Fibroblast of lung (primary cell): ENCODE measurements around the gene NUP210. TPM values are rescaled to one million over a fixed set of nuclear protein-coding genes. Genes with fewer than 3 reads are reported as not detected.

Experiments used
- DNase-seq, 2 donors: peaks; one replicate each; pipeline versions ENCODE4 v3.0.0 to v3.0.0-alpha.2; 2010; ENCODE audit warnings: low read depth in 2 of 2
- H2AFZ ChIP-seq: 2 replicates; pipeline ENCODE4 v1.5.1; 2012; ENCODE audit warnings: low read length, control low read depth, inconsistent platforms
- H3K27ac ChIP-seq: 2 replicates; pipeline ENCODE4 v1.5.1; 2011; ENCODE audit warnings: low read length, control low read depth; ENCODE audit not compliant: insufficient read depth
- H3K27me3 ChIP-seq: 2 replicates; pipeline ENCODE4 v1.5.1; 2011; ENCODE audit warnings: mild to moderate bottlenecking, low read length; ENCODE audit not compliant: control insufficient read depth, insufficient read depth
- H3K36me3 ChIP-seq: 2 replicates; pipeline ENCODE4 v1.5.1; 2011; ENCODE audit warnings: low read length; ENCODE audit not compliant: control insufficient read depth, insufficient read depth
- H3K4me1 ChIP-seq: 2 replicates; pipeline ENCODE4 v1.5.1; 2011; ENCODE audit warnings: low read length; ENCODE audit not compliant: control insufficient read depth, insufficient read depth; ENCODE audit errors: extremely low read depth
- H3K4me2 ChIP-seq: 2 replicates; pipeline ENCODE4 v1.5.1; 2011; ENCODE audit warnings: low read length, control low read depth; ENCODE audit not compliant: insufficient read depth; ENCODE audit errors: extremely low read depth
- H3K4me3 ChIP-seq, 4 experiments: fragments of 200-600 bp in 1 of 4; sonication (generic) in 1 of 4; replicated peaks in 1 of 4; 2 replicates each; pipeline ENCODE4 v1.5.1; 2011 to 2016; ENCODE audit warnings: low read length in 4 of 4, low read depth in 3 of 4, mild to moderate bottlenecking in 3 of 4, control low read depth in 2 of 4, inconsistent platforms in 1 of 4, mixed read lengths in 1 of 4; ENCODE audit not compliant: insufficient read depth in 1 of 4; ENCODE audit errors: control extremely low read depth in 1 of 4
- H3K79me2 ChIP-seq: 2 replicates; pipeline ENCODE4 v1.5.1; 2012; ENCODE audit warnings: mild to moderate bottlenecking, low read length, inconsistent platforms; ENCODE audit not compliant: control insufficient read depth, insufficient read depth
- H3K9ac ChIP-seq: 2 replicates; pipeline ENCODE4 v1.5.1; 2011; ENCODE audit warnings: mild to moderate bottlenecking, low read length, control low read depth; ENCODE audit not compliant: insufficient read depth
- H3K9me3 ChIP-seq: 2 replicates; pipeline ENCODE4 v1.5.1; 2012; ENCODE audit warnings: low read depth, low read length; ENCODE audit not compliant: control insufficient read depth, insufficient read depth
- H4K20me1 ChIP-seq: 2 replicates; pipeline ENCODE4 v1.5.1; 2011; ENCODE audit warnings: low read length; ENCODE audit not compliant: control insufficient read depth, insufficient read depth; ENCODE audit errors: extremely low read depth
- CTCF ChIP-seq, 2 donors: IDR thresholded peaks in 1 of 2; conservative IDR thresholded peaks in 1 of 2; 1 replicate in 1 of 2; 2 replicates in 1 of 2; pipeline ENCODE4 v1.5.1; 2011 to 2012; ENCODE audit warnings: low read length in 2 of 2, control low read depth in 1 of 2, inconsistent platforms in 1 of 2, low read depth in 1 of 2, mild to moderate bottlenecking in 1 of 2
- EZH2 ChIP-seq: IDR thresholded peaks from 2 replicates; pipeline ENCODE4 v1.5.1; 2012; ENCODE audit warnings: low read length, control low read depth, mild to moderate bottlenecking; ENCODE audit errors: missing control alignments
- polyA plus RNA-seq, 2 donors: library from polyadenylated mRNA; depleted of rRNA in 1 of 2; stranded (reverse) in 1 of 2; unstranded in 1 of 2; fragments of >200 nt; gene quantifications; 2 replicates each; pipeline ENCODE4 v1.2.1, GENCODE V29; 2011 to 2012; ENCODE audit warnings: missing spikeins in 1 of 2
- total RNA-seq: library from RNA; depleted of rRNA; stranded (reverse); fragments of >200 nt; gene quantifications from 2 replicates; pipeline ENCODE4 v1.2.1, GENCODE V29; 2014

NUP210 gene
- total and polyA plus RNA-seq, 2 donors (not counting 1 experiment from before 2014, with no cell fraction given), result 0.09 to 0.33 TPM

DNA sequence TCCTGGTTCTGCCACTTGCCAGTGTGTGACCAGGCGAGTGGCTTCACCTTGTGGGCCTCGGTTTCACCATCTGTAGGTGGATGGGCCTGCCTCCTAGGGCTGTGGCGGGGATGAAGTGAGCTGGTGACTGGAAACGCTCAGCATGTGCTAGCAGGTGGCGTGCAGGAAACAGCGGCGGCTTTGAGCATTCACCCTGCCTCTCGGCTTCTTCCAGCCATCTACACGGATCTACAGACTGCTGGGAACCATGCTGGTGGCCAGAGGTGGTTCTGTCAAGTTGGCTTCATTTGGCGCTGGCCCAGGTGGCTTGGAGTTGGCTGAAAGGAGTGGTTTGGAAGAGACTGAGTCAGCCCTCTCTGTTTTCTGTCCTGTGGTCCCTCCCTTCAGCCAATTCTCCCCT is 106.3 kb downstream of the NUP210 start:
- H3K36me3 ChIP-seq, result no peaks in the 10 kb centered on the region
- no peaks in the 10 kb centered on the region for H3K27me3 ChIP-seq
- no peaks in the 10 kb centered on the region for H3K9me3 ChIP-seq
- H3K27ac ChIP-seq, result no peak overlapping the region
- no peak for TF ChIP-seq EZH2
- TF ChIP-seq CTCF (conservative IDR thresholded peaks at IDR 0.05 in 1 of 2, IDR thresholded peaks at IDR 0.05 in 1 of 2; ENCODE audit: low read depth in 1 of 2, low read length in 2 of 2), result no peak
- H3K79me2 ChIP-seq, result no peaks in the 10 kb centered on the region
- no peaks in the 10 kb centered on the region for H3K4me1 ChIP-seq
- no peak overlapping the region for H3K4me2 ChIP-seq
- H3K9ac ChIP-seq, result no peak overlapping the region
- no peak overlapping the region for H3K4me3 ChIP-seq
- H2AFZ ChIP-seq, result no peak overlapping the region
- H4K20me1 ChIP-seq, result no peaks in the 10 kb centered on the region
- DNase-seq, result no peak

- DNase-seq, result no peak
- Histone ChIP-seq H2AFZ (no peak overlapping the region), H3K27ac (no peak overlapping the region), H3K4me3 (no peak overlapping the region), H3K27me3 (no peaks in the 10 kb centered on the region), H3K36me3 (no peaks in the 10 kb centered on the region), H3K9ac (no peak overlapping the region), H3K4me2 (no peak overlapping the region), H3K4me1 (no peaks in the 10 kb centered on the region), H4K20me1 (no peaks in the 10 kb centered on the region), H3K9me3 (no peaks in the 10 kb centered on the region), H3K79me2 (no peaks in the 10 kb centered on the region)
- TF ChIP-seq EZH2, result no peak
- TF ChIP-seq CTCF (conservative IDR thresholded peaks at IDR 0.05 in 1 of 2, IDR thresholded peaks at IDR 0.05 in 1 of 2; ENCODE audit: low read depth in 1 of 2, low read length in 2 of 2), result no peak
Measured at GRCh38 chr3:13309004-13309403, 111.1 kb downstream of the NUP210 start.

DNA sequence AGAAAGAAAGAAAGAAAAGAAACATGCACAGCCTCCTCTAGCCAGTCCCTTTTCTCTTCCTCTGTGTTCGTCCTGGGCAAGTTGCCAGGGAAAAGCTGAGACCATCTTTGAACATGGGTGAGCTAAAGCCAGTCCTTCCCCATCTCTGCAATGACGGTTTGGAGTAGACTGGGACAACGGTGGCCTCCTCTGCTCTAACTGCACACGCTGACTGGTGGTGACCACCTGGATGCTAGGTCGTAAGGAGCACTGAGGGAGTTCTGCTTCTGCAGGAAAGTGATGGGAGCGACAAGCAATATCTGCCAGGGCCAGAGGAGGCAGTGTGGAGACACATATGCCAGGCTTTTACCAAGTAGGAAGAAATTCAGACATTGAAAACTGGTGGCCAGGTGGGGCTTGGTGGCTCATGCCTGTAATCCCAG is 111.7 kb downstream of the NUP210 start:
- no peak overlapping the region for H3K4me3 ChIP-seq
- H3K79me2 ChIP-seq, result no peaks in the 10 kb centered on the region
- no peaks in the 10 kb centered on the region for H3K36me3 ChIP-seq
- H4K20me1 ChIP-seq, result no peaks in the 10 kb centered on the region
- H3K4me1 ChIP-seq, result no peaks in the 10 kb centered on the region
- H2AFZ ChIP-seq, result no peak overlapping the region
- no peak for TF ChIP-seq EZH2
- TF ChIP-seq CTCF (conservative IDR thresholded peaks at IDR 0.05 in 1 of 2, IDR thresholded peaks at IDR 0.05 in 1 of 2; ENCODE audit: low read depth in 1 of 2, low read length in 2 of 2), result peak; percentile 34 to 35
- no peak overlapping the region for H3K27ac ChIP-seq
- DNase-seq, result peak; percentile 11 to 27
- H3K4me2 ChIP-seq, result no peak overlapping the region
- no peaks in the 10 kb centered on the region for H3K27me3 ChIP-seq
- no peak overlapping the region for H3K9ac ChIP-seq
- no peaks in the 10 kb centered on the region for H3K9me3 ChIP-seq
